ENCODE measurements around the gene PCNX2. TPM values are rescaled to one million over a fixed set of nuclear protein-coding genes. Genes with fewer than 3 reads are reported as not detected.

The PCNX2 gene
- total RNA-seq, 1 donor from 2014 or later = 33.6 TPM

- Mint-ChIP-seq H3K9me3 (ENCODE audit: low read depth) (peaks cover 3% of the 10 kb centered on the region), H3K27me3 (peaks cover 3% of the 10 kb centered on the region), H3K27ac (peak within 1 kb of the TSS; percentile 99), H3K4me3 (ENCODE audit: low read depth) (peak within 1 kb of the TSS; percentile 96), H3K4me1 (ENCODE audit: low read depth) (peaks cover 31% of the 10 kb centered on the region), H3K36me3 (ENCODE audit: insufficient read depth) (peaks cover 2% of the 10 kb centered on the region)
- peak; percentile 98 for DNase-seq (ENCODE audit: low spot score, unreplicated experiment)
- TF ChIP-seq CTCF (IDR thresholded peaks at IDR 0.05; ENCODE audit: unreplicated experiment) = no peak
Observed at GRCh38 chr1:232950197-232951176, 345.0 kb downstream of the PCNX2 start, which contains the start of gene NTPCR. TSS of gene NTPCR (plus strand) at chr1:232950611. CDS start at chr1:232950711, 100 bp downstream.

GRCh38 chr1:232949636-232950196 is 345.8 kb downstream of the PCNX2 start:
- peaks cover 2% of the 10 kb centered on the region for H3K36me3 Mint-ChIP-seq (ENCODE audit: insufficient read depth)

GRCh38 chr1:232944347-232944746 is 351.2 kb downstream of the PCNX2 start:
- no peak for DNase-seq (ENCODE audit: low spot score, unreplicated experiment)
- no peaks in the 10 kb centered on the region for H3K36me3 Mint-ChIP-seq (ENCODE audit: insufficient read depth)
- peaks cover 4% of the 10 kb centered on the region for H3K4me1 Mint-ChIP-seq (ENCODE audit: low read depth)
- no peaks in the 10 kb centered on the region for H3K9me3 Mint-ChIP-seq (ENCODE audit: low read depth)
- TF ChIP-seq CTCF (IDR thresholded peaks at IDR 0.05; ENCODE audit: unreplicated experiment) = no peak
- peaks cover 3% of the 10 kb centered on the region for H3K27me3 Mint-ChIP-seq
- H3K27ac Mint-ChIP-seq = no peak overlapping the region
- H3K4me3 Mint-ChIP-seq (ENCODE audit: low read depth) = no peak overlapping the region

More at GRCh38 chr1:232949636-232950196, 345.8 kb downstream of the PCNX2 start:
- H3K9me3 Mint-ChIP-seq (ENCODE audit: low read depth) = peaks cover 3% of the 10 kb centered on the region
- peaks cover 31% of the 10 kb centered on the region for H3K4me1 Mint-ChIP-seq (ENCODE audit: low read depth)
- peak overlapping the region; percentile 99 for H3K27ac Mint-ChIP-seq
- H3K27me3 Mint-ChIP-seq = peaks cover 3% of the 10 kb centered on the region
- TF ChIP-seq CTCF (IDR thresholded peaks at IDR 0.05; ENCODE audit: unreplicated experiment) = no peak
- peak overlapping the region; percentile 96 for H3K4me3 Mint-ChIP-seq (ENCODE audit: low read depth)
- no peak for DNase-seq (ENCODE audit: low spot score, unreplicated experiment)

- peaks cover 2% of the 10 kb centered on the region for H3K4me1 Mint-ChIP-seq (ENCODE audit: low read depth)
- H3K27me3 Mint-ChIP-seq = peaks cover 3% of the 10 kb centered on the region
- no peak overlapping the region for H3K27ac Mint-ChIP-seq
- no peak for DNase-seq (ENCODE audit: low spot score, unreplicated experiment)
- TF ChIP-seq CTCF (IDR thresholded peaks at IDR 0.05; ENCODE audit: unreplicated experiment) = no peak
- no peaks in the 10 kb centered on the region for H3K9me3 Mint-ChIP-seq (ENCODE audit: low read depth)
- no peaks in the 10 kb centered on the region for H3K36me3 Mint-ChIP-seq (ENCODE audit: insufficient read depth)
- H3K4me3 Mint-ChIP-seq (ENCODE audit: low read depth) = no peak overlapping the region
Observed at GRCh38 chr1:232943679-232944252, 351.8 kb downstream of the PCNX2 start.

Data from progenitor cell of endocrine pancreas (in vitro differentiated cells).